Glomerular endothelial cell (primary cell): ENCODE results near the gene IGF2BP2. TPM values are rescaled to one million over a fixed set of nuclear protein-coding genes. Genes with fewer than 3 reads are reported as not detected.
"Not testable (repeated sequence)": the region's sequence is repeated elsewhere in the genome, so short reads cannot be mapped to it uniquely, and the experiment has no call there.

ENCODE experiments used
- DNase-seq: peaks from one replicate; pipeline ENCODE4 v3.0.0-alpha.2; 2011; ENCODE audit warnings: low read depth, low spot score; ENCODE audit errors: extremely low read depth
- total RNA-seq: library from RNA; depleted of rRNA; stranded (reverse); fragments of >200 nt; gene quantifications from 2 replicates; pipeline ENCODE4 v1.2.3, GENCODE V29; 2015

IGF2BP2 gene
- total RNA-seq, 1 donor from 2014 or later: 110 TPM

DNA sequence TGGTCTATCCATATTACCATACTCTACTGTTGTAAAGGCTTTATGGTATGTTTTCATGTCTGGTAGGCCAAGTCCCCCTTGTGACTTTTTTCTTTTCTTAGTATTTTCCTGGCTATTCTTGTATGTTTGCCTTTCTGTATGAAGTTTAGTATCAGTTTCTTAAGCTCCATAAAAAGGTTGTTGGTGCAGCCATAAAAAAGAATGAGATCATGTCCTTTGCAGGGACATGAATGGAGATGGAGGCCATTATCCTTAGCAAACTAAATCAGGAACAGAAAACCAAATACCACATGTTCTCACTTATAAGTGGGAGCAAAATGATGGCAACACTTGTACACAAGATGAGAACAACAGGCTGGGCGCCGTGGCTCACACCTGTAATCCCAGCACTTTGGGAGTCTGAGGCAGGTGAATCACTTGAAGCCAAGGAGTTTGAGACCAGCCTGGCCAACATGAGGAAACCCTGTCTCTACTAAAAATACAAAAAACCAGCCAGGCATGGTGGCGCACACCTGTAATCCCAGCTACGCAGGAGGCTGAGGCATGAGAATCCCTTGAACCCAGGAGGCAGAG lies 13.7 kb upstream of the IGF2BP2 start:
- not testable (repeated sequence) for DNase-seq

DNA sequence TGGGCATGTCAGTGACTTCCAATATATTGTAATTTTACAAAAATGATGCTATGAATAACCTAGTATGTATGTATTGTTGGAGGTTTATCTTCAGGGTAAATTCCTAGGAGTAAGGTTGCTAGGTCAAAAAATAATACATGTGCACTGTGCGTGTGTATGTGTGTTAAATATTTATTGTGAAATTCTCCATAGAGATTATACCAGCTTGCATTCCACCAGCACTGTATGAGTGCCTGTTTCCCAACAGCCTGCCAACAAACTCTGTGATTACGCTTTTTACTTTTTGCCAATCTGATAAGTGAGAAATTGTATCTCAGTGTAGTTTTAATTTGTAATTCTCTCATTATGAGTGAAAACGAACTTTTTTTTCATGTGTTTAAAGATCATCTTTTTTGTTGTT lies 12.6 kb upstream of the IGF2BP2 start:
- DNase-seq: no peak

DNA sequence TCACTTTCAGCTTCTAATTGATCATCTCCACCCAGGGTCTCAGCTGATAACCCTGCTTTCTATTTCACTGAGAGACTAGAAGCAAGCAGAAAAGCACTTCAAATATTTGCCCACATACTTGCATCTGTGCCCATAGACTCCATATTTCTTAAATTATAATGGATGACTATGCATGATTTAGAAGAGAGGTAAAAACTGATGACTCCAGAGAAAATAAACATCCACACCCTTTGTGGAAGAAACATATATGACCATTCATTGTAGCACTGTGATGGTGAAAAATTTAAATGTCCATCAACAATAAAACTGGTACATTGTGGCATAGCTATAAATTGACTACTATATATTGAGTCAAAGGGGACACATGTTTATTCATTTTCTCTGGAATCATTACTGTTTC lies 7.1 kb upstream of the IGF2BP2 start:
- DNase-seq: no peak

DNA sequence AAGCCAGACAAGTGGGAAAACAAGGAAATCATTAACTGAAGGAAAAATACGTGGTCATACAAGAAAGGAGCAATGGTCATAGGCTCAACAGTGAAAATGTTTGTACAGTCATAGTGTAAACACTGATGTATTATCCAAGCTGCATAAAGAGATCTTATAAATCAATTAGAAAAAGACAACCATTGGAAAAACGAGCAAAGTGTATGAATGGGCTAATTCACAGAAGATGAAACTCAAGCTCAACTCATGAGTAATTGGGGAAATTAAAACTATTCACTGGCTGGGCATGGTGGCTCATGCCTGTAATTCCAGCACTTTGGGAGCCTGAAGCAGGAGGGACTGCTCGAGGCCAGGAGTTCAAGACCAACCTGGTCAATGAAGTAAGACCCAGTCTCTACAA lies 6.4 kb upstream of the IGF2BP2 start:
- DNase-seq: no peak

DNA sequence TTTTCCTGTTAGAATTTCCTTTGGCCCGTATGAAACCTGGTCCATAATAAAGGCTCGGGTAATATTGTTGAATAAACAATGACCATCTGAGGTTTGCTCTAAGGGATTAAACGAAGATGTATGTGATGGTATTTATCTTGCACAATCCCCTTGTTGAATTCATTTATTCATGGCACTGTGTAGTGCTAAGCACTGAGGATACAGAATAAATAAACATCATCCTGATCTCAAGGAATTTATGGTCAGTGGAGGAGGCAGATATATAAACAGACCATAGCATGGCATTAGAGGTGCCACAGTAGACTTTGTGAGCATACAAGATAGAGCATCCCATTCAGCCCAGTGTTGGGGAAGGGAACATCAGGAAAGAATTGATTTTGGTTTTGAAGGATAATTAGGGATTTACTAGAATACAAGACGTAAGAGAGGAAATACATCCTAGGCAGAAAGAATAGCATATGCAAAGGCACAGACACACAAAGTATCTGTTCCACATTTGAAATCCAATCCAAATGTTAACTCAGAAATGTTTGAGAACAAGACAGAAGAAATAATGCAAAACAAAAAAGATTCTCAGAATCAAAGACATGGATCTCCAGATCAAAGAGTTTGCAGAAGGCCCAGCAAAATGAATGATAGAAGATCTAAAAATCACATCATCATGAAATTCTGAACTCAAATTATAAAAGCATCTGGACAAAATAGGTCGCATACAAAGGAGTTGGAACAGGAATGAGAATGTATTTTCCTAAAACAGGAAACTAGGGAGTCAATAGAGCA lies 5.4 kb upstream of the IGF2BP2 start:
- no peak for DNase-seq

DNA sequence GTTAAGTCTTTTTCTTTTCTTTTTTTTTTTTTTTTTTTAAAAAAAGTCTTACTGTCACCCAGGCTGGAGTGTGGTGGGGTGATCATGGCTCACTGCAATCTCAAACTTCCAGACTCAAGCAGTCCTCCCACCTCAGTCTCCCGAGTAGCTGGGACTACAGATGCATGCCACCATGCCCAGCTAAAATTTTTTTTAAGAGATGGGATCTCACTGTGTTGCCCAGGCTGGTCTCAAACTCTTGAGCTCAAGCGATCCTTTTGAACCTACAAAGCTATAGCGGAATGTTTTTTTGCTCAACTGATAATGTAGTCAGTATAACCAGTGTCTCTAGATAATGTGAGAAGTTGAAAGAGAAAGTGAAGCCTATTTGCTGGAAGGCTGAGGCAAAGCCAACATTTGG lies 3.9 kb upstream of the IGF2BP2 start:
- DNase-seq: no peak

DNA sequence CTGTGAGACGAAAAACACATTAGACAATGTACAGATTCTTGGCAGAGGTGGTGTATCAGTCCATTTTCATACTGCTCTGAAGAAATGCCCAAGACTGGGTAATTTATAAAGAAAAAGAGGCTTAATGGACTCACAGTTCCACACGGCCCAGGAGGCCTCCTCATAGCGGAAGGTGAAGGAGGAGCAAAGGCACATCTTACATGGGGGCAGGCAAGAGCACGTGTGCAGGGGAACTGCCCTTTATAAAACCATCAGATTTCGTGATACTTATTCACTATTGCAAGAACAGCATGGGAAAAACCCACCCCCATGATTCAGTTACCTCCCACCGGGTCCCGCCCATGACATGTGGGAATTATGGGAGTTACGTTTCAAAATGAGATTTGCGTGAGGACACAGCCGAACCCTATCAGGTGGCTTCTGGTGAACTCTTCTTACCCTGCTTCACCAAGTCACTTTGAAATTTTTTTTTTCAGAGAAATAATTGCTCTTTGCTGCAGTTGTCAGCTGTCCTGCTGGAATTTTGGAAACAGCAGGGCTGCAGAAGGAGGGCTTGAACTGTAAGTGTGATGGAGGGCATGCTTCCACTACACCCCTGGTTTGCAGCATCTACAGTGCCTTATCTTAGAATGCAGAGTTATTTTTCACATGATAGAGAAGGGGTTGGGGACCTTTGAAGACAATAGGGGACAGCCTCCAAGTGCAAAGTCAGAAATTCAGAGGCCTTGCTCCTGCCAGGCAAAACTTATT lies 2.9 kb upstream of the IGF2BP2 start:
- DNase-seq: no peak

DNA sequence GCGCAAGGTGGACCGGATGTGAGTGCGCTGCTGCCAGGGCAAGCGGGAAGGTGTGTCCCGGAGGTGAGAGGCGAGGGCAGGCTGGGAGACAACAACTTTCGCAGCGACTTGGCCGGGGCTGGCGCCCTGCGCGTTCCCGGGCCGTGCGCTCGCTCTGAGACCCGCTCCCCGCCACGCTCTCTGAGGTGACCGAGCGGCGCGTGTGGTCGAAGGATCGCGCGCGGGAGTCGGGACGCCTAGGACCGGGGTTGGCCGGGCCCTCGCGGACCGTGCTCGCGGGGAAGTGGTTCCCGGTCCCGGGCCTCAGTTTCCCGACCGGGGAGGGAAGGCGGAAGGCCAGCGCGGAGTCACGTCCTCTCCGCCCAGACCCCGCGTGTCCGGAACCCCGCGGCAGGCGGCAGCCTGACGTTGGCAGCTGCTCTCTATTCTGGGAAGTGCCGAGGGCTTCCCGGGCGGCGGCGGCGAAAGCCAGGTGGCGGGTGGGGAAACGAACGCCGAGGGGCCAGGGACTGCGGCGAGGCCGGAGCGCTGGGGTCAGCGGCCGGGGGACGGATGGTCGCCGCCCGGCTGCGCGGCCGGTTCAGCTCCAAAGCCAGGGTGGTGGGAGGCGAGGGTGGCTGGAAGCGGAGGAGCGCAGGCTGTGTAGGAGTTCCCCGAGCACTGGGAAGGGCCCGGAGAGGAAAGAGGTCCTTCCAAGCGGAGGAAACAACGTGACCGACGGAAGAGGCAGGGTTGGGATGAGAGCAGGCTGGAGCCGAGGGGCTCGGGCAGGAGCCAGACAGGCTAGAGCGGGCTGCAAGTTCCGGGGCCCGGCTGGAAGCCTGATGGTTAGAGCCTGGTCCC lies 1.0 kb upstream of the IGF2BP2 start:
- no peak for DNase-seq

DNA sequence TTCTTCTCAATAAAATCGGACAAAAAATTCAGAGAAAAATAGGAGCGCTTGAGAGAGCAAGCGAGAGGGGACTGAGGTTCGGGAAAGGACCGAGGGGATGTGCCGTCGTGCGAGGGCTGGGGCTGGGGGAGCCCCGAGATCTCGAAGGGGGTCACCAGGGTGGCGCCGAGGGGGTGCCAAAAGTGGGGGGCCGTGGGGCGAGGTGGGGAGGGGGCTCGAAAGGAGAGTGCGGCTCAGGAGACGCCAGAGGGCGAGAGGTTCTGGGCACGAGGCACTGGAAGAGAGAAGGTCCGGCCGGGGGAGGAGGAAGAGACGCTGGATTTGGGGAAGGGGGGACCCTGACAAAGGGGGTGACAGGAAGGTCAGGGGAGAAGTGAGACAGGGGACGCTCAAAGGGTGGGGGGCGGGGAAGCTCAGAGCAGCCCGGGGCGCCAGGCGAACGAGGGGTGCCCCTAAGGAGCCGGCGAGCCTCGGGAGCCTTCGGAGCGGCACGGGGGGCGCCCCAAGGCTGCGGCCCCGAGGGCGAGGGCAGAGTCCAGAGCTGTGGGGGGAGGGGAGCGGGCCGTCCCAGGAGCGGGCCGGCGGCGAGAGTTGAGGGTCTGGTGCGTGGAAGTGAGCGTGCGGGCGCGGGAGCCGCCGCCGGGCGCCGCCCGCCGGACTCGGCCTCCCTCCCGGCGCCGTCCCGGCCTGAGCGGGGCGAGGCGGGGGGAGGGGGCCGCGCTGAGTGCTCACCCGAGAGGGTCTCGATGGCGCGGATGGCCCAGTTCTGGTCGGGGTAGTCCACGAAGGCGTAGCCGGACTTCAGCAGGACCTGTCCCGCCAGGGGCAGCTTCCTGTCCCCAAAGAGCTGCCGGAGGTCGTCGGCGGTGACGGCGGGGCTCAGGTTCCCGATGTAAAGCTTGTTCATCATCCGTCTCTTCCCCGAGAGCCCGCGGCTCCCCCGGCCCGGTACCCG lies 514 bp downstream of the IGF2BP2 start:
- DNase-seq: no peak

DNA sequence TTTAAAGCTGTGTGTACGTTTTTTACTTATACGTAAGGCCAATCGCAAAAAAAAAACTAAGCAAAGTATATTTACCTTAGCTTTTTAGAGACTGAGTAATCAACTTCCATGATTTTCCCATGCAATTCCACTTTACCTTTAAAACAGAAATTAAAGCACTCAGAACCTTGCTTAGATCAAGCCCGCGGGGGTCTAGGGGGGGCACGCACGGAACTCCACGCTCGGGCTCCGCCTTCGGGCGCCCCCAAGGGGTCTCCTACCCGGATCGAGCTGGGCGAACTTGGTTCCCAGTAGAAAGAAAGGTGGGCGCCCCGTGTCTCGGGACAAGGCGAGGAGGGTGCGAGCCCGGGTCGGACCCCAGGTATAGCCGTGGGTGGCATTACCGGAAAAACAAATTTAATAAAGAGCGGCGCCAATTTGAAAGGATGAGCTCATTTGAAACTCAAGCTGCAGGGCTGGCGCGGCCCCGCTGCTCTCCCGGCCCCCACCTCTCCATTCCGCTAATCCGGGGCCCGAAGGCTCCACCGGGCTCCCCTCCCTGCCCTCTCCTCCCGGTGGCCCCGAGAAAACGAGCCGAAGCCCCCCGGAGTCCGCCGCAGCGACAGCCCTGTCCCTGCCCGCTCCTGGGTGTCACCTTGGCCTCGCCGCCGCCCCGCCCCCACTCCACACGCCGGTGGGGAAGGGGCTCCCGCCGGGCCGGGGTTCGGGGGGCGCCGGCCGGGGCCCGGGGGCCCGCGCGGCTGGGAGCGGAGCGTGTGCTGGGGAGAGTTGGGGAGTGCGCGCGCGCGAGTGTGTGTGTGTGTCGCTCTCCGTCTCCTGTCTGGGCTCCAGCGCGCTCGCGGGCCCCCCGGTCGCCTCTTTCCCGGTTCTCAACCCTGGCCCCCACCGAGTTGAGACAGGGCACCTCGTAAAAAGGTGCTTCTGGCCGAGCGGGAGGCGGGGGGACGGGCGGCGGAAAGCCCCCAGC lies 1.5 kb downstream of the IGF2BP2 start:
- no peak for DNase-seq

DNA sequence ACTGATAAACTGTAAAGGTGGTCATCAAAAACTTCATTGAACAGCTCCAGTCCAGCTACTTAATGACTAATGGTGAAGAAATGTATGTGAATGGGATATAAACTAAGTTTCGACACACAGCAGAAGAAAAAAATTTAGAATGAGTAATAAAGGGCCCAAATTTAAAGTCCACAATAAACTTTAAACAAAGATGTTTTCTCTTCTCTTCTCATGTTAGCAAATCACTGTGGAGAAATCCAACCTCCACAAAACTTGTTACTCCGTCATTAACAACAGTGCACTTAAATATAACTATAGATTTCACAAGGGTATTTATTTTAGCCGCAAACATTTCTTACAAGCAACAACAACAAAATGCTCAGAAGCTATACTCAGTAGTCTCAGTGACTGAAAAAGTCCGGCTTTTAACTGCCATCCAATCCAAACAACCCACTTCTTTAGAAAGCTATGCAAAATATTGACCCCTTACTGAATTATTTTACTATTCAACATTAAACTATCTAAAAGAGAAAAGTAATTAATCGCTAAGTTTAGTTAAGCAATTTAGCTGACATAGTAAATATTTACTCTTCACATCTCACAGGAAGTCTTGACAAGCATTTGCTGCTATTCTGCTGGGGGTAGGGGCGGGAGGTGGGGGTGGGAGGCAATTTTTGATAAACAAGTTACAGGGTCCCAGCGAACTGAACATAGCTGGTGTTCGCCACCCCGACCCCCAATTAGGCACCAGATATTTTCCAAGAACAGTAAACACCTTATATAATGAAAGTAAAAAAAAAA lies 2.4 kb downstream of the IGF2BP2 start:
- DNase-seq: no peak

DNA sequence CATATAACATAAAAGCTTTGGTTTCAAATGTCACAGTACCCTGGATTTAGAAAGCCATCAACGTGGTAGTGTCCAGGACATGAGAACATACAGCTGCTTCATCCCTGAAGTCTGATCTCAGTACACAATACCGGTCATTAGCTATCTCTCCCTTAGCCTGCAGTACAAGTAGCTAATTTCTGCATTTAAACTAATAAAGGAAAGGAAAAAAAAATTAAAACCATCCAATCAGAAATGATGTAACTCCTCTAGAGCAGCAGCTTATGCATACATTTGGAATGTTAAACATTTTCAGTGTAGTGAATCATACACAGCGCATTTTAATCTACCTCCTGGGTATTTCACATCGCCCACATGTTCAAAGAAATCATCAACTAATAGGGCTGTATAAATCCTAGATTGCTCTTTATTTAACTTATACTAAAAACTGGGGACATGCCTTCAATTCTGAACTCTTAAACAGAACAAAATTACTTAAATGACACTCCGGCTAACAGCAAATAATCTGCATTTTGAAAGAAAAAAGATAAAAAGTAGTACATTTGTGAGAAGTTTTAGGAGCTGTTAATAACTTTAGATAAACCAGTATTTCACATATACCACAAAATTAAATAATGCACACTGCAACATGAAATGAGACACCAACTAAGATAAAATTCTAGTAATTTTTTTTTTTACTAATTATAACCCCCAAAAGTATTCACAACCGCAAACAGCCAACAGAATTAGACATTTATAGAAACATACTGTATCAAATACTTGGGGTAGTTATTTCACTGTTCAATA lies 3.7 kb downstream of the IGF2BP2 start:
- no peak for DNase-seq

DNA sequence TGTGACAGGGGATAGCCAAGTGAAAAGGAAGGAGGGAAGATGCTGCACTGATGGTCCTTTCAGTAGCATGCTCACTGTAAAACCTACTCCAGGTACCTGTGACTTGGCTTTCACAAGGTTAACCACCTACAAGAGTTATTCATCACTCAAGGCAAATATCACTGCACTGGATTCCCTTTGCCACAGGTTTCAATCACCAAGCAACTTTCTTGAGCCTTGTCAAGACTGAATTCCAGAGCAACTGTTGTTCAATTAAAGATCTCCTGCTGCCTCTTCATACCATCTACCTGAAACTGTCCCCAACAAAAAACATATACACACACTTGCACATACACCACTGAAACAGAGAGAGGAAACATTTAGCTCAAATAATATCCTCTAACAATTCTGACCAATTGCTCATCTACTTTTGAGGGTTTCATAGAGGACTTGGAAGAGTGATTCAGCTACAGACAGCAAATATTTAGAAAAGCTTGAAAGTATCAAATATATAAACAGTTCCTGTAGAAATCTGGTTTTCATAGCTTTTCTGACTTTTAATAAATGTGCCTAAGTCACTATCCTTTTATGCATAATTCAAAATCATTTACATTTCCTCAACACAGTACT lies 6.5 kb downstream of the IGF2BP2 start:
- DNase-seq: no peak

DNA sequence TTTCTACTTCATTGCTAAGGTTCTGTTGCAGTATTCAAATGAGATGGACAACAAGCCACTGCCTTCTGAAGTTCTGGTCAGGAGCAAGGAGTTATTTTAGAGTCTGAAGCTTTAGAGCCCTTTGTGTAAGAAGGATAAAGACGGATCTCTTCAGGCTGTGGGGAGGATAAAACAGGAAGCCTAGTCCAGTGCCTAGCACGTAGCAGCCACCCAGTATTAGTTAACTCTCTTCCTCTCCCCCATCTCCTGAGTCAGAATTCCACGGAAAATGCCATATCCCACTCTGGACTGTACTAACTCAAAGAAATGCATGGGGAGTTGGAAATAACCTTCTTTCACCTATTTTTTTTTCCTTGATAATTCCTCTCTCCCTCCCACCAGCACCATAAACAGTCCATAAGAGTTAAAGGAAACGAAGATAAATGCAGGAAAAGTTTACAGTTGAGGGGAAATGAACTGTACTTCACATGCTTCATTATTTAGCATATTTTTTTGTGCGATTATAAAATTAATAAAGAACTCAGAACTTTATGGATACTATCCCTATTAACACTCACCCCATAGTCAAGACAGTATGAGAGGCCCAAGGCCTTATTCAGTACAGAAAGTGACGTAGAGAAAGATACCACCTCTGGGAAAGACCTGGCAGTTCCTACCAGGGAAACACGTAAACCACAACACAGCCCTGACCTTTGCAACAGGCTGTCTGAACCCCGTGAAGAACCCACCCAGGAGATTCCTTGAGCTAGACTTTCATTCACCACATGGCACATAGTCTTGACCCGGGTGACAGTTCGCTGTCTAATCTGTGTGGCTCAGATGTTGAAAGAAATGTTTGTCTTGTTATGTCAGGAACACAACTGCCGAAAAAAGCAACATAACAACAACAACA lies 9.2 kb downstream of the IGF2BP2 start:
- DNase-seq: no peak

DNA sequence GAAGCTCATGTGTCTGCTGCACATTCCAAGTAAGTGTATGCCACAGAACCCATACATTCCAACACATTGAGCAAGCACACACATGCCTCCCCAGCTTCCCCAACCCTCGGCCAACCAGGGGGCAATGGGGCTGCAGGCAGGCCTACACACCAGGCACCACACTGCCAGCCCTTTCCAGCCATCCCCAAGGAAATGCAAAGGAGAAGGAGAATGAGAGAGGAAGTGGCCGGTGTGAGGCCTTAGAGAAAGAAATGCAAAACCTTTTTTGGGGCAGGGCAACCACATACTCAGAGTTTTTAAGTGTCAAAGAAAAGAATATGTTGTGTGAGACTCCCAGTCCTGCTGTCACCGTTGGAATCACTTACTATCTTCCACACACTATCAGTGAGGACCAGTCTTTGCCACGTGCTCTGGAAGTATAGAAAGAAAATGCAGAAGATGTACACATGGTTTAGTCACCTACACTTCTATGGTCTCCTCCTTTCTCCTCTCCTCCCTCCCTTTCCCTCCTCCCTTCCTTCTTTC lies 11.1 kb downstream of the IGF2BP2 start:
- no peak for DNase-seq

DNA sequence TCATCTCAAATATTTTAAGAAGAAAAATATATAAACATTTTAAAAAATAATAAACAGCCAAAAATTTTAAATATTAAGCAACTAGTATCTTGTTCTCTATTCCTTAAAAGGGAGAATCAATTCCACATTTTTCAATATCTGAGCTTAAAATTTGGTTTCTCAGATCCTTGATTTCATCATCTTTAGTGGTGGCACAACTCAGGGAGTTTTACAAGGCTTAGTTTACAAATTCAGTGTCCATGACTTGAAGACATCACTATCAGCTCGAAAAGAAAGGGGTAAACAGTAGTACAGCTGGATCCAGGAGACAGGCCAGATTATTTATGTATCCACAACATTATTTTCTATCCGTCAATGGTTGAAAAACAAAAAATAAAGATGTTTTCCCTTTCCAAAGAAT lies 11.6 kb downstream of the IGF2BP2 start:
- DNase-seq: no peak
